Stomach (tissue), 9 donors: ENCODE data around the gene RPS6KA2. TPM values are rescaled to one million over a fixed set of nuclear protein-coding genes. Genes with fewer than 3 reads are reported as not detected.

Experiments used
- DNase-seq, 2 donors: peaks; one replicate each; pipeline versions ENCODE4 v3.0.0 to v3.0.0-alpha.2; 2013 to 2019
- H3K27ac ChIP-seq, 5 donors: fragments of 200-600 bp in 4 of 5; sonication (generic) in 4 of 5; one replicate each; pipeline ENCODE4 v1.5.1; 2013 to 2019; ENCODE audit warnings: mild to moderate bottlenecking in 1 of 5, moderate library complexity in 1 of 5
- H3K27me3 ChIP-seq, 3 donors: fragments of 200-600 bp; sonication (generic); one replicate each; pipeline ENCODE4 v1.5.1; 2017 to 2019; ENCODE audit warnings: mixed run types in 1 of 3
- H3K36me3 ChIP-seq, 4 donors: fragments of 200-600 bp; sonication (generic); 1 replicate in 3 of 4; 2 replicates in 1 of 4; pipeline ENCODE4 v1.5.1; 2016 to 2019
- H3K4me1 ChIP-seq, 4 donors: fragments of 200-600 bp; sonication (generic); one replicate each; pipeline ENCODE4 v1.5.1; 2016 to 2019
- H3K4me3 ChIP-seq, 4 donors: fragments of 200-600 bp; sonication (generic) in 3 of 4; one replicate each; pipeline ENCODE4 v1.5.1; 2016 to 2019; ENCODE audit warnings: mild to moderate bottlenecking in 1 of 4
- H3K9me3 ChIP-seq, 4 donors: fragments of 200-600 bp; sonication (generic); one replicate each; pipeline ENCODE4 v1.5.1; 2016 to 2019
- EP300 ChIP-seq: sonication (generic); formaldehyde crosslinking; IDR thresholded peaks from one replicate; pipeline ENCODE4 v1.6.1; 2017; ENCODE audit warnings: antibody characterized with exemption
- POLR2A ChIP-seq, 4 donors: fragments of 450-650 bp; IDR thresholded peaks; one replicate each; pipeline ENCODE4 v1.6.1; 2016; ENCODE audit warnings: antibody characterized with exemption in 4 of 4, control low read depth in 2 of 4, mild to moderate bottlenecking in 1 of 4, moderate library complexity in 1 of 4
- POLR2AphosphoS5 ChIP-seq, 3 donors: sonication (generic); formaldehyde crosslinking; IDR thresholded peaks; one replicate each; pipeline ENCODE4 v1.6.1; 2016; ENCODE audit warnings: antibody characterized with exemption in 3 of 3
- WGBS, 5 donors: extraction: QIAGEN DNeasy Blood & Tissue Kit in 3 of 5; methylation state at CpG; one replicate each; pipeline versions ENCODE4 v1.1.5 to v1.1.7; 2013 to 2018; 5-methylcytosine and 5-hydroxymethylcytosine counted together
- intact Hi-C: fragments of 100-400 bp; cut with DNase I; formaldehyde crosslinking; loops from one replicate; pipeline ENCODE4 v1.15.1; 2023; ENCODE audit warnings: low total_unique reads
- polyA plus RNA-seq, 3 donors: library from polyadenylated mRNA; stranded (reverse); fragments of 200-250 nt; gene quantifications; one replicate each; pipeline ENCODE4 v1.2.3, GENCODE V29; 2013
- total RNA-seq, 5 donors: library from RNA; depleted of rRNA; stranded (reverse); fragments of >200 nt; gene quantifications; one replicate each; pipeline versions ENCODE4 v1.1.0 to v1.2.3, GENCODE V29; 2014 to 2016
- TF ChIP-seq, protein P1 (sequence below), 7 experiments: fragments of 450-650 bp in 4 of 7; fragments of 200-600 bp in 3 of 7; sonication (generic) in 3 of 7; IDR thresholded peaks; one replicate each; pipeline ENCODE4 v1.5.1; 2016 to 2019; ENCODE audit warnings: antibody characterized with exemption in 7 of 7, control low read depth in 2 of 7, mild to moderate bottlenecking in 1 of 7
- donor health status: healthy with polysubstance abuse.
- donor health status: Bipolar disorder and iron deficiency.
- donor health status: healthy.

RPS6KA2 gene
- total and polyA plus RNA-seq, 8 donors = 10.9 to 150 (median 68.0) TPM

DNA sequence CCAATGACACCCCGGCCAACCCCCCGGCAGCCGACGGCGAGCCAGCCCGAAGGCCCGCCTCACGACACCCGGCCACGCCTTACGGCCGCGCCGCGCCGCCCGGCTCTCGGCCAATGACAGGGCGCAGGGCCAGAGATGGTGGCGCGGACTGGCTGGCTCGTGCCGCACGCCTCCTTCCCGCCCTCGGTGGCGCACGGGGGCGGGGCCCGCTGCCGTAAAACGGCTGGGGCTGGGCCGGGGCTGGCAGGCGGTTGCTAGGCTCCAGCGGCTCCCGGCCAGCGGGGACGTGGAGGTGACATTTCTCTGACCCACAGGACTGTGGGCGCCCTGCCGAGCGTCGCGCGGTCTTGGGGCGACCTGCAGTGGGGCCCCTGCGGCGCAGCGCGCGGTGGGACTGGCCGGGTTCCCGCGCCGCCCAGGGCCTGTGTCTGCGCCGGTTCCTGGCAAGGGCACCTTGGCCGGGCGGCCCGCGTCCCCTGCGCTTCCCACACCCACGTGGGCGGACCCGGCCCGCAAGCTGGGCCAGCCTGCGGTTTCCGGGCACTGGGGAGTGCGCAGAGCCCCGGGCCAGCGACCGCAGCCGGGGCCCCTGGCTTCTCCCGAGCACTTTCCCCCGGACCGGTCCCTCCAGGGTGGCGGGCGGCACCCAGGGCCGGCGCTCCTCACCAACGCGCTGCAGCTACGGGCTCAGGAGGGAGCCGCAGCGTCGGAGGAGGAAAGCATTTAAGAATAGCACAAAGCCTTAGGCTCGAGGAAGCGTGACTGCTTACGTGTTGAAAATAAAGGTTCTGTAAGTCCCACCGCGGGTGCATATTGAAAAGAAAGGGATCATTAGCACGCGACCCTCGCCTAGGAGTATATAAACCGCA is 243.9 kb downstream of the RPS6KA2 start, which contains the start of gene MPC1:
MPC1 (minus strand) TSS at position 8 of the 869 bp plus-strand sequence. CDS start 64 bp downstream, outside the sequence.
- peak within 1 kb of the TSS; percentile 93 to 98 (median 97) for H3K27ac ChIP-seq
- peak; percentile 98 to 99 for DNase-seq
- WGBS, 5 donors = 0 to 1% (median 0%) methylated on average over 26 to 94 of the region's 94 CpGs
- H3K9me3 ChIP-seq = no peaks in the 10 kb centered on the region
- no peaks in the 10 kb centered on the region for H3K27me3 ChIP-seq
- peak in 1 of 4 donors; percentile 23 for TF ChIP-seq POLR2A (IDR thresholded peaks at IDR 0.05)
- no peak for TF ChIP-seq EP300
- TF ChIP-seq POLR2AphosphoS5 (IDR thresholded peaks at IDR 0.05) = peak; percentile 80 to 92 (median 86)
- peak within 1 kb of the TSS; percentile 76 to 96 (median 88) for H3K4me3 ChIP-seq
- peaks cover 15 to 40% (median 38%) of the 10 kb centered on the region in 4 donors for H3K4me1 ChIP-seq
- intact Hi-C loops = no loop called here
- H3K36me3 ChIP-seq = no peaks in the 10 kb centered on the region

DNA sequence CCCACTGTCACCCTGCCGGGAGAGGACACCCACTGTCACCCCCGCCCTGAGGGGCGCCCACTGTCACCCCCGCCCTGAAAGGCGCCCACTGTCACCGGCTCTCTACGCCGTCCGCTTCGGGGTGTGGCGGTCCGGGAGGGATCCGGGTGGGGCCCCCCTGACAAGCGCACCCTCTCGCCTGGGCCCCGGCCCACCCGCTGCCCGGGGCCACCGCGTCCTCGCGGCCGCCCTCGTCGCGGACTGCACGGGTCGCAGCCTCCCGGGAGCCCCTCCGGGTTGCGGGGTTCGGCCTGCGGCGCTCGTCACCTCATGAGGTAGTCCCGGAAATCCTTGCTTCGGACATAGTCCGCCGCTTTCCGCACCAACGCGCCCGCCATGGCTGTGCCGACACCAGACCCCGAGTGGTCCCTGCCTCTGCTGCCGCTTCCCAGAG is 244.5 kb downstream of the RPS6KA2 start:
- intact Hi-C loops = no loop called here
- H3K27me3 ChIP-seq = no peaks in the 10 kb centered on the region
- no peak for DNase-seq
- 0 to 1% (median 0%) methylated on average over 4 to 46 of the region's 46 CpGs for WGBS, 5 donors
- H3K27ac ChIP-seq = peak overlapping the region; percentile 93 to 98 (median 97)
- H3K9me3 ChIP-seq = no peaks in the 10 kb centered on the region
- H3K4me3 ChIP-seq = peak overlapping the region; percentile 76 to 96 (median 88)
- TF ChIP-seq POLR2AphosphoS5 (IDR thresholded peaks at IDR 0.05) (no peak), POLR2A (IDR thresholded peaks at IDR 0.05) (peak in 1 of 4 donors; percentile 45)
- TF ChIP-seq, protein P1, sequence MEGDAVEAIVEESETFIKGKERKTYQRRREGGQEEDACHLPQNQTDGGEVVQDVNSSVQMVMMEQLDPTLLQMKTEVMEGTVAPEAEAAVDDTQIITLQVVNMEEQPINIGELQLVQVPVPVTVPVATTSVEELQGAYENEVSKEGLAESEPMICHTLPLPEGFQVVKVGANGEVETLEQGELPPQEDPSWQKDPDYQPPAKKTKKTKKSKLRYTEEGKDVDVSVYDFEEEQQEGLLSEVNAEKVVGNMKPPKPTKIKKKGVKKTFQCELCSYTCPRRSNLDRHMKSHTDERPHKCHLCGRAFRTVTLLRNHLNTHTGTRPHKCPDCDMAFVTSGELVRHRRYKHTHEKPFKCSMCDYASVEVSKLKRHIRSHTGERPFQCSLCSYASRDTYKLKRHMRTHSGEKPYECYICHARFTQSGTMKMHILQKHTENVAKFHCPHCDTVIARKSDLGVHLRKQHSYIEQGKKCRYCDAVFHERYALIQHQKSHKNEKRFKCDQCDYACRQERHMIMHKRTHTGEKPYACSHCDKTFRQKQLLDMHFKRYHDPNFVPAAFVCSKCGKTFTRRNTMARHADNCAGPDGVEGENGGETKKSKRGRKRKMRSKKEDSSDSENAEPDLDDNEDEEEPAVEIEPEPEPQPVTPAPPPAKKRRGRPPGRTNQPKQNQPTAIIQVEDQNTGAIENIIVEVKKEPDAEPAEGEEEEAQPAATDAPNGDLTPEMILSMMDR (IDR thresholded peaks at IDR 0.05) = no peak
- H3K36me3 ChIP-seq = no peaks in the 10 kb centered on the region
- H3K4me1 ChIP-seq = peaks cover 15 to 43% (median 39%) of the 10 kb centered on the region in 4 donors

DNA sequence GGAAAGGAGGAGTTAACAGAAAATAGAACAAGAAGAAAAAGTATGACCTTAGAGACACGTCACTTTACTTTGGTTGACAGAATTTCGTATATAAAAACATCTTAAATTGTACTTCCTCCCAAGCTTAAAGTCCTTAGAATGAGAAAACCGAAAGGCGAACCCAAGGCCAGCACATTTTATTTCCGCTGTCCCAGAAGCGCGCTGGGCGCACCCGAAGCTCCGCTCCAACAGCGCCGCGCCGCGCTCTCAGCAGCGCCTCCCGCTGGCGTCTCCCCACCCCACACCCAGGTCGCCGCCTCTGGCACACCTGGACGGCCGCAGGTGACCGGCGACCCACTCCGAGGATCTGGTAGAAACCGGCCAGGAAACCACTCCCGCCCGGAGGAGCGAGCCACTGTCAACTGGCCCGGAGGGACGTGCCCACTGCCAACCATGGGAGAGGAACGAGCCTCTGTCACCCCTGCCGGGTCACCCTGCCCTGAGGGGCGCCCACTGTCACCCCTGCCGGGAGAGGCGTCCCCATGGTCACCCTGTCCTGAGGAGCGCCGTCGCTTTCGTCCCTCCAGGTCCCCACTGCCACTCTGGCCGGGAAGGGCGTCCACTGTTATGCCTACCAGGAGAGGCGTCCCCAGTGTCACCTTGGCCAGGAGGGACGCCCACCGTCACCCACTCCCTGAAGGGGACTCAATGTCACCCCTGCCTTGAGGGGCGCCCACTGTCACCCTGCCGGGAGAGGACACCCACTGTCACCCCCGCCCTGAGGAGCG is 245.1 kb downstream of the RPS6KA2 start:
- DNase-seq = peak; percentile 92 to 94
- 0 to 1% (median 0%) methylated on average over 22 to 49 of the region's 49 CpGs for WGBS, 5 donors
- intact Hi-C loops = no loop called here
- H3K36me3 ChIP-seq = no peaks in the 10 kb centered on the region
- no peaks in the 10 kb centered on the region for H3K9me3 ChIP-seq
- peak overlapping the region; percentile 93 to 98 (median 97) for H3K27ac ChIP-seq
- H3K27me3 ChIP-seq = no peaks in the 10 kb centered on the region
- TF ChIP-seq EP300 (no peak), POLR2AphosphoS5 (IDR thresholded peaks at IDR 0.05) (peak; percentile 11 to 82 (median 51)), POLR2A (IDR thresholded peaks at IDR 0.05) (no peak)
- TF ChIP-seq, protein P1 (IDR thresholded peaks at IDR 0.05) = peak in 5 of 7 experiments; percentile 74 to 84 (median 81)
- peak overlapping the region; percentile 76 to 96 (median 88) for H3K4me3 ChIP-seq
- H3K4me1 ChIP-seq = peaks cover 15 to 43% (median 39%) of the 10 kb centered on the region in 4 donors

DNA sequence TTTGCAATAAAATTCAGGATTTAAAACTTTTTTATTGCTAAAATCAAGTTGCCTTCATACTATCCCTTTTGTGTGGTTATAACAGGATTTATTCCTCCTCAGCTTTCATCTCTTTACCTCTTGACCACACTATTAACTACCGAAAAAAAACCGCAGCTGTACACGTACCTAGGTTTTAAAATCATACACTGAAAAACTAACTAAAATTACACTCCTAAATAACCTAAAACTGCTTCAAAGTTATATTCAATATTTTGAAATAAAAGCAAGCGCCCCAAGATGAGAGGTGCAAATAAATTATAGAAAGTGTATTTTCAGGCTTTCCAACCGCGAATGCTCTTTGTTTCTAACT is 245.7 kb downstream of the RPS6KA2 start:
- DNase-seq = no peak
- TF ChIP-seq, protein P1 (IDR thresholded peaks at IDR 0.05) = no peak
- TF ChIP-seq POLR2AphosphoS5 (IDR thresholded peaks at IDR 0.05) = no peak
- no peak for TF ChIP-seq POLR2A (IDR thresholded peaks at IDR 0.05)
- TF ChIP-seq EP300 = no peak
- Histone ChIP-seq H3K27me3 (no peaks in the 10 kb centered on the region), H3K36me3 (no peaks in the 10 kb centered on the region), H3K4me1 (peaks cover 15 to 43% (median 39%) of the 10 kb centered on the region in 4 donors), H3K4me3 (peak overlapping the region; percentile 76 to 96 (median 88)), H3K27ac (peak overlapping the region in 4 of 5 donors; percentile 93 to 98 (median 97)), H3K9me3 (no peaks in the 10 kb centered on the region)
- intact Hi-C loops = no loop called here
- WGBS, 5 donors = 13 to 30% (median 24%) methylated on average over 6 of the region's 6 CpGs
